HG02885 (cell line): ENCODE measurements around the gene KCNQ1.

Source experiments
- ATAC-seq: cut with Tn5 transposase; IDR thresholded peaks from one replicate; pipeline ENCODE4 v1.9.1; 2021; ENCODE audit warnings: mild to moderate bottlenecking; ENCODE audit not compliant: unreplicated experiment, poor library complexity

KCNQ1 gene

DNA sequence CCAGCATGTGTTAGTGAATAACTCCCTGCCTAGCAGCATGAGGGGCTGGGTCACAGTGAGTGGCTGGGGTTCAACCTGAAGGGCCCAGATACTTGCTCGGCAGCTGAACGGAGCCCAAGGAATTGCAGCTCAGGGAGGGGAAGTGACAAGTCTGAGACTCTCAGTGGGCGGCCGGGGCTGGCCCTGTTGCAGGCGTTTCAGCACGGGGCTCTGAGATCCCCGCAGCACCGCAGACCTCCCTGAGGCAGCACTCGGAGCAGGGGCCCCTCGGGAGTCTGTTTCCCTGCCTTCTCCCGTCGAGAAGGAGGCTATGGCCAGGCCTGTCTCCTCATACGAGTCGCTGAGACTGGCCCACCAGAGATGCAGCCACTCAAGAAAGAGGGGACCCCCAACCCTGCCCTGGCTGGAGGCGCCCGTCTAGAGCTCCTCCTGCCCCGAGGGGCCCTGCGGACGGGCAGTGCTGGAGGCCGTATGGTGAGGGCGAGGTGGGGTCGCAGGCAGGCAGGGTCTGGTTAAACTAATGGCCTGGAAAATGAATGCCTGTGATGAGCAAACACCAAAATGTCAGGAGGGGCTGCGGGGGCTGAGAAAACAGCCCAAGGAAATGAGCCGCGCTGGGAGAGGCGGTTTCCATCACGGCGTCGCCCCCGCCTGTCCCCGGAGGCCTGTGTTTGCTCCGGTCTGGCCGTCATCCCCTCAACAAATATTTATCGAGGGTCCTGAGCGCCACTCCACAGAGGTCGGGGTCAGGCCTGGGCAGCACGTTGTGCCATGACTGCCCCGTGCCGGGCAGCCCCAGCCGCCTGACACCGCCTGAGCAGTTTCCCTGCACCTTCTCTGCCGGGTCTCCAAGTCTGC is 35.0 kb upstream of the KCNQ1 start:
- no peak for ATAC-seq

DNA sequence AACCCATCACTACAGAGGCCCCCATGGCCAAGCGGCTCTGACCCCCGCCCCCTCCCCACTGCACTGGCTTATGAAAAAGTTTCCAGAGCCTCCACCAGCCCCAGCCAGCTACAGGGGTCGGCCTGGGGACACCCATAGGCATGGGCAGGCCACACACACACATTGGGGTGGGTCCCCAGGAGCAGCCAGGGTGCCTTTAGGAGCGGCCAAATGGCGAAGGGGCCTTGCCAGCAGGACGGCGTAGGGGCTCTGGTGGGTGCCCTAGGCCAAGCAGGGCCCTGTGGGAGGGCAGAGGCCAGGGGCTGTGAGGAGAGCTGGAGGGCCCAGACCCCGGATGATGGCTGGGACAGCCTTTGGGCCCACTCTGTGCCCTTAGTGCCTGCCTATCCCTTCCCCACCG is 34.2 kb upstream of the KCNQ1 start:
- no peak for ATAC-seq

DNA sequence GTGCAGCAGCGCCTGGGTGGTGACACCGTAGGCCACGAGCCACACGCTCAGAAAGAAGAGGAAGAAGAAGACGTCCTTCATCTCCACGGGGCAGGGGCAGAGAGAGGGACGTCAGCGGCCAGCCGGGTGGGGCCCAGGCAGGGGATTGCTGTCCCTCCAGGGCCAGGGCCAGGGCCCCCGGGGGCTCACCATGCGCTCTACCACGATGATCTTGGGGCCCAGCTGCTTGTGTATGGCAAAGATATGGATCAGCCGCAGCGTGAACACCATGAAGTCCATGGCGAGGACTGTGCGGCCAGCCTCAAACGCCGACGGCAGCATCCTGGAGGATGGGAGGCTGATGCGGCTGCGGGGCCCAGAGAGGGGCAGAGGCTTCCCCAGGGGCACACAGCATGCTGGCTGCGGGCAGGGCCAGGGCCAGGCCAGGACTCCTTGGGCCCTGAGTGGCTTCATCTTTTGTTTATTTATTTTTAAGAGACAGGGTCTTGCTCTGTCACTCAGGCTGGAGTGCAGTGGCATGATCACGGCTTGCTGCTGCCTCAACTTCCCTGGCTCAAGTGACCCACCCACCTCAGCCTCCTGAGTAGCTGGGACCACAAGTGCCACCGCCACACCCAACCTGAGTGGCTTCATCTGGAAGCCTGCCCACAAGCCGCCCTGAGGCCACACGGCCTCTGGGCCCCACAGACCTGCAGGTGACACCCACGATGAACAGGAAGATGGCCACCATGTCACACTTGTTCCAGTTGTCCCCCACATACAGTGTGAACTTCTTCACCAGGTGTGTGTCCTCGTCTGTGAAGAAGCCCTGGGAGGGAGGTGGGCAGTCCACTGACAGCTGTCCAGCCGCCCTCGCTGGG is 33.1 kb upstream of the KCNQ1 start:
- ATAC-seq = no peak

DNA sequence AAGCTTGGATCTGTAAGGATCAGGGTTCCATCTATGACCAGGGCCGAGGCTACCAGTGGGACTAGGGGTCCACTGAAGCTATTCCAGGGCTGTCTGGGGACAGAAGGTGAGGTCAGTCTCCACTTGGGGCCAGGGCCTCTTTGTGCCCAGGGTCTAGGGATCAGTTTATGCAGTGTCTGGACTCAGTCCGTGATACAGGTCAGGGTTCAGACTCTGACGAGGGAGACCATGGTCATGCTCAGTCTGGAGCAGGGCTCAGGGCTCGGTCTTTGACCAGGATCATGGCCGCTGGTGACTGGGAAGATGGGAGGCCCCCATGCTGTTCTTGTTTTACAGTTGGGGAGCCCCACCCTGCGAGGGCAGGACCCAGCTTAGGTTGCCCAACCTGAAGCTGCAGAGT is 32.5 kb upstream of the KCNQ1 start:
- no peak for ATAC-seq

DNA sequence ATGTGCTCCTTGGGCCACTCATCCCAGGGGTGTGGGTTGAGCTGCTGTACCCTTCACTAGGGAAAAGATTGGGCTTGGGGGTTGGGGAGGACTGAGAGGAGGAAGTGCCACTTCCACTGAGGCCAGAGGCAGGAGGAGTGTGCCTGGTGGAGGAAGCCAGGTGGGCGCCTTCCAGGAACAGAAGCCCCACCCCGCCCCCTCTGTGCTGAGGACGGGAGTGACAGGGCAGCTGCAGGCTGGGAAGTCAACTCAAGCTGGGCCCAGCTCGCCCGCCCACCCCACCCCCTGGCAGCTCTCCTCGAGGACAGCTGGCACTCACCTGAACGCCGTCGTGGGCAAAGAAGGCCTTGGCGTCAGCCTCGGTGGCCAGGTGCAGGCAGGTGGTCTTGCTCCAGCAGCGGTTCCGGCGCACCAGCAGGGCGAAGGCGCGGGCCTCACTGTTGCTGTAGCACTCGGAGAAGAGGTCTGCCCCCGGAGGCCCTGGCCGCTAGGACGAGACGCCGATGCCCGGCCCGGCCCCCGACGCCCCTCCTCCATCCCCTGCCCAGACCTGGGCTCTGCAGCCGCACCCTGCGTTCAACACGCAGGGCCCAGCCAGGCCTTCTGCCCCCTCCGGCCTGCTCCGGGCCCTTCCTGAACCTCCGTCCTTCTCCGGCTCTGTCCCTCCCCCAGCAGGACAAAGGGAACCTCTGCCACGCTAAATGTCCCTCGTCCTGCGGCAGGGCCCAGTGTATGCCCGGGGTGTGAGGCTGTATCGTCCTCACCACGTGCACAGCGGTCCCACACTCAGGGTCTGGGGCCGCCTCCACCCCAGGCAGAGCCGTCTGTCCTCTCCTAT is 30.8 kb upstream of the KCNQ1 start:
- no peak for ATAC-seq

DNA sequence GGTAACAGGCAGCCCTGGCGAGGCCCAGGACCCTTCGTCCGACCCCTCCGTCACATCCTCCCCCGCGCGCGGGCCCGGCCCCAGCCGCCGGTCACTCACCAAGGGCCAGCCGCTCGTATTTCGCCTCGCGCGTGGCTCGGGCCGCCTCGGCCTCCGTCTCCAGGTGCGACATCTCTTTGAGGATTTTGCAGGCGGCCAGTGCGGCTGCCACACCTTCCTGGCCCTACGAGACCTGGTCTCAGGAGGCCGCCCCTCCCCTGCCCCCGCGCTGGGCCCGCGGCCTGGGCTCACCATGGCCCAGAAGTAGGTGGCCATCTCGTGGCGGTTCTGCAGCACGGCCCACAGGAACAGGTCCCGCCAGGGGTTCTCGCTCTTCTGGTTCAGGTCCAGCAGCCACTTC is 30.2 kb upstream of the KCNQ1 start:
- no peak for ATAC-seq

DNA sequence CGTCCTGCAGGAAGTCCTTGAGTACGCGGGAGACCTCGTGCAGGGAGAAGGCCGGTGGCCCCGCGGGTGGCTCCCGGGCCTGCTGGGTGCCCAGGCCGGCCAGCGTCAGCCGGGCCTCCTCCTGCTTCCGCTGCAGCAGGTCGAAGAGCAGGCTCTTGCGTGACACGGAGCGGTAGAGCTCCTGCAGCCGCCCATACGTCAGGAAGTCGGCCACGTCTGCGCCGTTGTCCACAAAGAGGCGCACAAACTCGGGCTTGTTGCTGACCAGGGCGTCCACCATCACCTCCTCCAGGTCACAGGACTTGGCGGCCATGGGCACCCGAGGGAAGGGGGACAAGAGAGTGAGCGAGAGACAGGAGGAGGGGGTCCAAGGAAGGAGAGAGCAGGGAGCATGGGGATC is 29.6 kb upstream of the KCNQ1 start:
- no peak for ATAC-seq

DNA sequence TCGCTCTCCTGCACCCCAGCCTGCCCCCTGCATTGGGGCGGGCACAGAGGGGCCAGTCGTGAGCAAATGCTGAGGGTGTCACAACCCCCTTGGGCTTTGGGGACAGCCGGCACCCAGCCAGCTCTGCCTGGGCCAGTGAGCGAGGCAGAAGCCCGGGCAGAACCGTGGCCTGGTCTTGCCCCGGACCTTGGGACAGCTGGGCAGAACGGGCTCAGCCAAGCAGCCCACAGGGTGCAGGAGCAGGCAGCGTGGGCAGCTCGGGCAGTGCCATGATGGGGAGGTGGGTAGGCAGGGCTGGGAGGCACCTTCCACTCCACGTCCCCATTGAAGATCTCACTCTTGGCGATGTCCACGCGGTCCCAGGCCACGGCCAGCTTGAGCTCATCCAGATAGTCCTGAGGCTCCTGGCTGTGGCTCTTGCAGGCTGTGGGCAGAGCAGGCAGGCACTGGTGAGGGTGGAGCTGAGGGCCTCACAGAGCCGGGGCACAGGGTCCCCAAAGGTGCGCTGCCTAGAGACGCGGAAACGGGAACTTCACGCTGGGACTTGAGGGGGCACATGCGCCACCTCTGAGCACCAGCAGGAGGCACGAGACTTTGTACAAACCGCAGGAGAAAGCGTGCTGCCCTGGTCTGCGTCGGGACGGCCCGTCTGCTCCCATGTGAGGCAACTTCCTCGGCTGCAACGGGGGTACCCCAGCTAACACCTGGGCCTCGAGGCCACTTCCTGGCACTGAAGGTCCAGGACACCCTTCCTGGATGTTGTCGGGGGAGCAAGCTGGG is 29.0 kb upstream of the KCNQ1 start:
- no peak for ATAC-seq

DNA sequence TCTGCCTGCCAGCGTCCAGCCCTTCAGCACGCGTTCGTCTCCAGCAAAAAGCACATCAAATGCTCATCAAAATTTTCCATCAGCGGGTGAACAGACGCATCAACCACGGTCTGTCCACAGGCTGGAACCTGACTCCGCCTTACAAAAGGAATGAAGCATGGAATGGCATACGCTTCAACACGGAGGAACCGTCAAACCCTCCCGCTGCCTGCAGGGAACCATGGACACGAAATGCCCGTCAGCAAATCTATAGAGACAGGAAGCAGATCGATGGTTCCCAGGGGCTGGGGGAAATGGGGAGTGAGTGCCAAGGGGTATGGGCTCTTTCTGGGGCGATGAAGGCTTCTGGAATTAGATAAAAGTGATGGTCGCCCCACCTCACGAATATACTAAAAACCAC is 28.0 kb upstream of the KCNQ1 start:
- no peak for ATAC-seq

DNA sequence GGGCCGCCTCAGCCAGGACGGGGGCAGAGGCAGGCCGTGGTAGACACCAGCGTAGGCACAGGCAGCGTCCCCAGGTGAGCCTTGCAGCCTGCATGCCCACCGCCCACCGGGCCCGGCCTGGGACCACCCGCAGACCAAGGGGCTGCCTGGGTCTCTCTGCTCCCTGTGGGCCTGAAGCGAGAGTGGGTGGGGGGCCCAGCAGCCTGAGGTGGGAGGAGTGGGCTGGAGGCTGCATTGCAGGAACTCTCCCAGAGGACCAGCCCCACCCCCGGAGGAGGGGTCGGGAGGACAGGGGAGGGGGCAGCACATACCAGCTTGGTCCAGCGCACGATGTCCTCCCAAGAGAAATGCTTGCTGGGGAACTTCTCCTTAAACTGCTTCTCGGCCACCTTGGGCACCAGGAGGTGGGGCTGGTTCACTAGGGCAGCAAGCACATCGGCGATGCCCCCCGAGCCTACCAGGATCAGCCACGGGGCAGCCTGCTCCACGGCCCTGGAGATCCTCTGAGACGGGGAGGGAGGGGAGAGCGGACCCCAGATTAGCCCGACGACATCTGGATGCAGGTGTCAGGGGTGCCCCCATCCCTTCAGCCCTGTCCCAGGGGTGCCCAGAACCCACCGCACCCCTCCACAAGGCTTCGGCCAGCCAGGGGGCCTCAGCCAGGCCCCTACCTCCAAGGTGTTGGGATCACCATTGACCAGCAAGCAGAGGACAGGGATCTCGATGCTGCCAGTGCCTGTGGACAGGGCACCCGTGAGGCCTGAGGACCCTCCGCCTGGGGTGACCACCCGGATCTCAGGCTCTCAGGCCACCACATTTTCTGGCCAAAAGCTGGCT is 26.7 kb upstream of the KCNQ1 start:
- ATAC-seq = no peak

DNA sequence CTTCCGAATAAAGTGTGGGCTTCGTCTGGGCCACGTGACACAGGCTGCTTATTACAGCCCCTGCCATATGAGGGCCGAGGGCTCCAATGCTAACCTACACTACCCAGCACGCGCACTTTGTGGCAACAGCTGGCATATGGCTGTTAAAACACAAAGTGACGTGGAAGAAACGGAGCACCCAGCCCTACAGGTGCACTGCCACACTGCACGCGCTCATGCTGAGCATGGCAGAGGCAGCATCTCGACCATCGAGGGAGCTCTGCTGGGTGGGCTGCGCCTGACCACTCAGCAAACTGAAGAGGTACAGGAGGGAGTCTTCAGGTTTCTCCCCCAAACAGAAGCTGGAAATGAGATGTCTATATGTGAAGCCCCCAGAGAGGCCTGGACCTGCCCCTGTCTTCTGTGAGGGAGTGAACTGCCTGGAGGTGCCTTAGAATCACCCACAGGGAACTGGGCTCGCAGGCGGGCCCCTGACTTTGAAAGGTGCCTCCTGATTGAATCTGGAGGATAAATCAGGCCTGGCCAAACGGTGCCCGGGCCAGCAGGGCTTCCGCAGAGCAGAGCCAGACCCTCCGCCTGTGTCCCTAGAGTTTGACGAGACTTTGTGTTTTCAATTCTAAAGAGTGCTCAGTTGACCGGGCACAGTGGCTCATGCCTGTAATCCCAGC is 26.0 kb upstream of the KCNQ1 start:
- no peak for ATAC-seq

DNA sequence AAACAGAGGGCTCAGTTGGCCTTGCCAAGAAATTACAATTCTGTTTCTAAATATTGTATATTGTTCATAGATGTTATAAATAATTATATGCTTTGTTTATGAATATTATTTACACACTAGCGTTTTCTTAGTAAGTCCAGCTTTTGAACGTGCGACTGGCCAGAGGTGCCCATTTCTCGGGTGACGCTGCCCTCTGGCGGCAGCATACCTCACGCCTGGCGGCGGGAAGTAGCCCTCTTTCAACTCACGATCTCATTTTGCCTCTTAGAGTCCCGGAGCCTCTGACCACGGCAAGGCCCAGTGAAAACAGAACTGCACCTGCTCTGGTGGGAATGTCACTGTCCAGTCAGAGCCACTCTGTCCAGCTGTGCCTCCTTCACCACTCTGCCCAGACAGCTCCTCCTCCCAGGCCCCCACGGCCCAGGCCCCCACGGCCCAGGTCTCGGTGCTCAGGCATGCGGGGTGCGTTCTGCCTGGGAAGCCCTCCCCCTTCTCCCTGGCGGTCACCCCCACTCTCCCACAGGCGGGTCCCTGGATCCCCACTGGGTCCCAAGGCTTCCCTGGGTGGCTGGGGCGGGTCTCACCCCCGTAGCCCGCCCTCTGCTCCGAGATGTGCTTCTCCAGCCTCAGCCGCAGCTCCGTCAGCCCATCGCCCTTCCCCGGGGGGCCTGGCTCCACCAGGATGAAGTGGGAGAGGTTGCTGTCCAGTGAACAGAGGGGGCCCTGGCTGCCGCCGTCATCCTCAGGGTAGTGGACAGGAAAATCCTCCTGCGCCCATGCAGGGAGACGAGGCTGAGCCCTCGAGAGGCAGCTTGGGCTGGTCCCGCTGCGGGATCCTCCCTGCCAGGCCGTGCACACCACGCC is 24.9 kb upstream of the KCNQ1 start:
- ATAC-seq = no peak

DNA sequence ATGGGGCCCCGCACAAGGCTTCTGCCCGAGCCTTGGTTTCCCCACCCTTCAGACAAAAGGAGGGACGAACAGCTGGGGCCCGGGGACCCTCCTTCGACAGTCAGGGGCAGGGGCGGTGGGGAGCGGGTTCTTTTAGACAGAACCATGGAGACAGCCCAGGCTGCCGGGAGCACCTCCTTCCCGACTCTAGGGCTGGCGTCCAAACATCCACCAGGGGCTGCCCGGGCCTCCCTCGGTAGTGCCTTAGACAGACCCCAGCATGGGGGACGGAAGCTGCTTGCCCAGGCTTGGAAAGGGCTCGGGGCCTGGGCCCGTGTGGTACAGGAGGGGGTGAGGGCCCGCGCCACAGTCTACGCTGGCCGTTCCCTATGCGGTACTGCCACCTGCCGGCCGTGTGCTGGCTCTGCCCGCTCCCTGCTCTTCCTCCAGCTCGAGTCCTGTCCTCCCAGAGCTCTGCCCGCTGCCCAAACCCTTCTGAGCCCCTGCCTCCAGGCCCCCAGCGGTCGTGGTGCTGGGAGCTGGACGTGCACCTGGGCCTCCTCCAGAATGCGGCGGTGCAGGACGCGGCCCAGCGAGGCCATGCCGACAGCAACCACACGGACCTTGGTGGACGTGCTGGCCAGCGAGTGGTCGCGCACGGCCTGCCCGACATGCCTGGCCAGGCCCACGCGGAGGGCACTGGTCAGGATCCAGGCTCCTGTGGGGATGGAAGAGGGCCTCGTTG is 24.1 kb upstream of the KCNQ1 start:
- peak; percentile 74 for ATAC-seq

DNA sequence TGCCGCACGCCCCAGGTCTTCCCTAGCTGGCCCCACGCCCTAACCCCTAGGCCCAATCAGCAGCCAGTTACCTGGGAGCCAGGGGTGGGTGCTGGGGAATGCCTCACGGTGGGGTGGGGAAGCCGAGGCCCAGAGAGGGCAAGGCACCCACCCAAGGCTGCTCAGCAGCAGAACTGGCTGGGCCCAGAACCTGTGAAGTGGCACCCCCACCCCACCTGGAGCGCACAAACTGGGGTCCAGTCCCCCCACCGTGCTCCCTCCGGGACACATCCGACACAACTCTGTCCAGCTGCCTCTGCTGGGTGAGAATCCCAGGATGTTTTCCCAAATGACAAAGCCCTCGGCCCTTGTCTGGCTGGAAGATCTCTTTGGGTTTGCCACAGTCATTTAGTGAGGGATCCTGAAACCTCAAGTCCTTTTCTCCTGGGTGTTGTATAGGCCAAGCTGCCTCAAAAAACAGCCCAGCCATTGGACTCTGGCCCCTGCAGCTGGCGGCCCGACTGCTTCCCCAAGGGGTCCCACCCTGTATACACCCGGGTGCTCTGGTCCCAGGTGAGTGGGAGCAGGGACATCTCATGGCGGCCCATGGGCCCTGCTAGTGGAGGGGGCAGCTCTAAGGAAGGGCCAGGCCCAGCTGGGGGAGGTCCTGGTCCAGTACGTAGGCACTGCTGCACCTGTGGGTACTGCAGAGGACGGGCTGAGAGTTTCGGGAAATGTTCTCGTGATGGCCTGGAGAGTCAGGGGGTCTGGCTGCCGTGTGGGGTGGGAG is 23.4 kb upstream of the KCNQ1 start:
- ATAC-seq = no peak

DNA sequence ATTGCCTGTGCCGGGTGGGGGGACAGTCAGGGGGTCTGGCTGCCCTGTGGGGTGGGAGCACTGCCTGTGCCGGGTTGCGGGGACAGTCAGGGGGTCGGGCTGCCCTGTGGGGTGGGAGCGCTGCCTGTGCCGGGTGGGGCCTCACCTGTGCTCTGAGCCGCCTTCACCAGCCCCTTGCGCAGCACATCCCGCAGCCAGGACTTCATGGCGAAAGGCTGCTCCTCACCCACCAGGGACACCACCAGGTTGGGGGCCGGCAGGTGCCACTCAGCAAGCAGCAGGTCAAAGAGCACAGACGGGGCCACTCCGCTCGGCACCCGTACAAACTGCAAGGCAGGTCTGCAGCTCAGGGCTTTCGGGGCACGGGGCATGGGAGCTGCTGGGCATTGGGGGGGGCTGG is 22.8 kb upstream of the KCNQ1 start:
- no peak for ATAC-seq

DNA sequence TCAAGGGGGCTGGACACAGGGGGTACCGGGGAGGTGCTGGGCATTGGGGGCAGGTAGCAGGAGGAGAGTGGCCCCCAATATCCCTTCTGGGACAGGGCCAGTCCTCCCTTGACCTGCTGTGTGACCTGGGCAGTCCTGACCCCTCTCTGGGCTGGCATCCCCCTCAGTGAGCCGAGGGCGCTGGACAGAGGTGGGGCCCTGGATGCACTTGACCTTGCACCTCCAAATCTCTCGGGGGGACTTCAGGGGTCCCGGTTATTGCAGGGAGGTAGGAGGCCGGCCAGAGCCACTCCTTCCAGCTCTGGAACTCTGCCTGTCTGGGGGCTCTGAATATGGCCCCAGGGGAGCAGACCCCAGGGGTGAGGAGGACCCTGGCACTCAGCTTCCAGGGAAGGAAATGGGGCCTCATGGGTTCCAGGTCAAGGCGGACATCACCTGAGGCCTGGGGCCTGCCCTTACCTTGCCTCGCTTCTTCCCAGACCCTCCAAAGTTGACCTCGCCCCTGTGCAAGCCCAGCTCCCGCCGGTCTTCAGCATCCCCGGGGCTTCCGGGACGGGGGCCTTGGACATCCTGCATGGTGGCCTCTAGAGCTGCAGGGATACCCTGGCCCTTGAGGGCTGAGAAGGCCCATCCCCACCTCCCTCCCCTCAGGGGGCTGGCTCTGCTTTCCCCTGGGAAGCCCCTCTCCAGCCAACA is 22.2 kb upstream of the KCNQ1 start:
- ATAC-seq = no peak
